ENCODE data around the gene PLA2G12A.

PLA2G12A gene

DNA sequence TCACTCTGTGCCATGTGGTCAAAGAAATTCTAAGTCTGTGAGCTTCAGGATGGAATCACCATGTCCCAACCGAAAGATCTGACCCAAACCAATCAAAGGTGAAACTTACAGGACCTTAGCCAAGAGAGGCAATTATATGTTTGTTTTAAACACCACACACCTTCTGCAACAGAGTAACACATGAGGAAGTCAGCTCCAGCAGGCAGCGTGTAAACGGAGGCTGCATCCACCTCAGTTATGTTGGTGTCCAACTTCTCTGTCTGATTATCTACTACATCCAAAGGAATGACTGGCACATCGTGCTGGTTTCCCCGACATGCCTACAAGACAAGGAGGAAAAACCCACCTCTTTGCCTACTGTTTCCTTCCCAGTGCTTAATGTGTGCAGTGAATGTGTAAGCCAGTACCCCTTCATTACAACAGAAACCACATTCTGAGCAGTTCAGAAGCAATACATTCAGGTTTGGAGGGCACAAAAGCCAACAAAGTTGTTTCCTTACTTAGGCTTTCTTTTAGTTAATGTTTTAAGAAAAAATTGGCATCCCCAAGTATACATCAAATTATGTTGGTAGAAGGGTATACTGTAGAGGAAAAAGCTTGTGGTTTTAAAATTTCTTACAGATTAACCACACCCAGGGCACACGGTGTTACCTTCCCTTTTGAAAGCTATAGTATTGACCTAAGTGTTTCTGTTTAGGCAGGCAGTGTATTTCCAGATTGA, 39.0 kb downstream of the PLA2G12A start:
- TF ChIP-seq RAD21 (IDR thresholded peaks at IDR 0.05; ENCODE audit: low read depth) = no peak
- no peak for TF ChIP-seq TAF1 (IDR thresholded peaks at IDR 0.05; ENCODE audit: low read depth)
- TF ChIP-seq CEBPB (IDR thresholded peaks at IDR 0.05) = no peak
- no peak for TF ChIP-seq NFIC (IDR thresholded peaks at IDR 0.05)
- no peak for TF ChIP-seq TCF12 (IDR thresholded peaks at IDR 0.05; ENCODE audit: low read depth)
- TF ChIP-seq, protein P1, sequence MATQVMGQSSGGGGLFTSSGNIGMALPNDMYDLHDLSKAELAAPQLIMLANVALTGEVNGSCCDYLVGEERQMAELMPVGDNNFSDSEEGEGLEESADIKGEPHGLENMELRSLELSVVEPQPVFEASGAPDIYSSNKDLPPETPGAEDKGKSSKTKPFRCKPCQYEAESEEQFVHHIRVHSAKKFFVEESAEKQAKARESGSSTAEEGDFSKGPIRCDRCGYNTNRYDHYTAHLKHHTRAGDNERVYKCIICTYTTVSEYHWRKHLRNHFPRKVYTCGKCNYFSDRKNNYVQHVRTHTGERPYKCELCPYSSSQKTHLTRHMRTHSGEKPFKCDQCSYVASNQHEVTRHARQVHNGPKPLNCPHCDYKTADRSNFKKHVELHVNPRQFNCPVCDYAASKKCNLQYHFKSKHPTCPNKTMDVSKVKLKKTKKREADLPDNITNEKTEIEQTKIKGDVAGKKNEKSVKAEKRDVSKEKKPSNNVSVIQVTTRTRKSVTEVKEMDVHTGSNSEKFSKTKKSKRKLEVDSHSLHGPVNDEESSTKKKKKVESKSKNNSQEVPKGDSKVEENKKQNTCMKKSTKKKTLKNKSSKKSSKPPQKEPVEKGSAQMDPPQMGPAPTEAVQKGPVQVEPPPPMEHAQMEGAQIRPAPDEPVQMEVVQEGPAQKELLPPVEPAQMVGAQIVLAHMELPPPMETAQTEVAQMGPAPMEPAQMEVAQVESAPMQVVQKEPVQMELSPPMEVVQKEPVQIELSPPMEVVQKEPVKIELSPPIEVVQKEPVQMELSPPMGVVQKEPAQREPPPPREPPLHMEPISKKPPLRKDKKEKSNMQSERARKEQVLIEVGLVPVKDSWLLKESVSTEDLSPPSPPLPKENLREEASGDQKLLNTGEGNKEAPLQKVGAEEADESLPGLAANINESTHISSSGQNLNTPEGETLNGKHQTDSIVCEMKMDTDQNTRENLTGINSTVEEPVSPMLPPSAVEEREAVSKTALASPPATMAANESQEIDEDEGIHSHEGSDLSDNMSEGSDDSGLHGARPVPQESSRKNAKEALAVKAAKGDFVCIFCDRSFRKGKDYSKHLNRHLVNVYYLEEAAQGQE (IDR thresholded peaks at IDR 0.05; ENCODE audit: low read depth) = no peak
- no peak for TF ChIP-seq MAX (IDR thresholded peaks at IDR 0.05)
- no peak for TF ChIP-seq EP300 (IDR thresholded peaks at IDR 0.05; ENCODE audit: borderline replicate concordance)
- TF ChIP-seq TEAD4 (IDR thresholded peaks at IDR 0.05) = no peak

DNA sequence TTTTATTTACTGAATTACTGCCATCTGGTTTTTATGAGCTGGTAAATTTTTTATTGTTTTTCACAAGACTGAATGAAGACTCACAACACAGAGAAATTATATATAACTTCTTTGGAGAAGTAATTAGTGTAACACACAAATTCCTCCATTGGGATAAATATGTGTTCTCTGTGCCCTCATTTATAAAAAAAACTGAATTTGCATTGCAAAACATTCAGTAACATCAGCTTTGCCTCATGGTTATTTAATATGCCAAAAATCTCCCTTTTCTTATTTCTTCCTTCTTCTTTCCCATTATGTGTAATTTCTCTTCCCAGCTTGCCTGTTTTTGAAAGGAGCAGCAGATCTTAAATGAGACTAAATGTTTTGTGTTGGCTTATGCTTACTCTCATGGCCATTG, 45.1 kb downstream of the PLA2G12A start:
- no peak for TF ChIP-seq EGR1 (IDR thresholded peaks at IDR 0.05)

DNA sequence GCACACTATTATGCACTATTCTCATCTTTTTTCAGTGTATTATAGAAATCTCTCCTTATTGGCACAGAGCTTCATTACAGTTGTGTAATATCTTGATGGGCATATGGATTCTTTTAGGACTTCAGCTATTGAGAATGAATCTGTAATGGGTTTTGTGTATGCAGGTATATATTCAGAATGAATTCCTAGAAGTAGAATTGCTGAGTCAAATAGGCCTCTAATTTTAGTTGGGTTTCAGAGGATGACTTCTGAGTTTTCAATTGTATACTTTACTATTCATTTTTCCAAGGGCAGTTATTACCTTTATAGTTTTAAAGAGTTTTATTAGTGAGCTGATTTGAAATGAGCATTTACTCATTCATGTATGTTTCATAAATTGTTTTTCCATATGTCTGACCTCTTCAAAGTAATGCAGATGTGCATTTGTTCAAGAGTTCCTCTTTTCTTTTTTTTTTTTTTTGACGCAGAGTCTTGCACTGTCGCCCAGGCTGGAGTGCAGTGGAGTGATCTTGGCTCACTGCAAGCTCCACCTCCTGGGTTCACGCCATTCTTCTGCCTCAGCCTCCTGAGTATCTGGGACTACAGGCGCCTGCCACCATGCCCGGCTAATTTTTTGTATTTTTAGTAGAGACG, 46.1 kb downstream of the PLA2G12A start:
- TF ChIP-seq NFIC (IDR thresholded peaks at IDR 0.05) (no peak), MAX (IDR thresholded peaks at IDR 0.05) (no peak), TEAD4 (IDR thresholded peaks at IDR 0.05) (no peak), EGR1 (IDR thresholded peaks at IDR 0.05) (no peak), ZBTB7A (IDR thresholded peaks at IDR 0.05; ENCODE audit: low read depth) (no peak), TAF1 (IDR thresholded peaks at IDR 0.05; ENCODE audit: low read depth) (no peak), RAD21 (IDR thresholded peaks at IDR 0.05; ENCODE audit: low read depth) (no peak), CREB1 (IDR thresholded peaks at IDR 0.05; ENCODE audit: low read depth) (no peak), CEBPB (IDR thresholded peaks at IDR 0.05) (no peak), FOXM1 (IDR thresholded peaks at IDR 0.05; ENCODE audit: borderline replicate concordance, low read depth) (no peak), YY1 (IDR thresholded peaks at IDR 0.05; ENCODE audit: low read depth) (no peak)
- TF ChIP-seq, protein P1 (IDR thresholded peaks at IDR 0.05; ENCODE audit: low read depth) = no peak

DNA sequence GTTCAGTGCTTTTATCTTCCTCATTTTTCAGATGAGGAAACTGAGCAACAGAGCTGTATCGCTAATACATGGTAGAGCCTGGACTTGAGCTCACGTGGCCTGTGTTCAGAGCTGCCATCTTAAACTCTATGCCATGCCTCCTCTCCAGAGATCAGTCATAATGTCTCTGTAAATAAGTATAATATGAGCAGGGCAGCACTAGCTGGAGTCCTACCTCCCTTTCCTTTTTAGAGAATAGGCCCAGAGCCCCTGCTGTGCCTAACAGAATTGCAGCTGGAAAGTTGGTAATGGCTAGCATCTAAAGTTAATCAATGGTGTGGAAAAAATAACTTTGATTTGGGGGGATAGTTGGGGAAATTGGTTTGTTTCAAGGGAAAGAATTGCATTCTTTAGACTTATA, 47.0 kb downstream of the PLA2G12A start:
- TF ChIP-seq CREB1 (IDR thresholded peaks at IDR 0.05; ENCODE audit: low read depth) = no peak
- TF ChIP-seq MAX (IDR thresholded peaks at IDR 0.05) = no peak
- TF ChIP-seq YY1 (IDR thresholded peaks at IDR 0.05; ENCODE audit: low read depth) = no peak
- no peak for TF ChIP-seq FOXM1 (IDR thresholded peaks at IDR 0.05; ENCODE audit: borderline replicate concordance, low read depth)
- no peak for TF ChIP-seq TEAD4 (IDR thresholded peaks at IDR 0.05)
- no peak for TF ChIP-seq CEBPB (IDR thresholded peaks at IDR 0.05)
- TF ChIP-seq NFIC (IDR thresholded peaks at IDR 0.05) = no peak
- no peak for TF ChIP-seq USF1 (IDR thresholded peaks at IDR 0.05)
- no peak for TF ChIP-seq RAD21 (IDR thresholded peaks at IDR 0.05; ENCODE audit: low read depth)

GRCh38 chr4:109676886-109677285, 53.0 kb downstream of the PLA2G12A start:
- no peak for TF ChIP-seq CREB1 (IDR thresholded peaks at IDR 0.05; ENCODE audit: low read depth)

- TF ChIP-seq FOXM1 (IDR thresholded peaks at IDR 0.05; ENCODE audit: borderline replicate concordance, low read depth) (no peak), RAD21 (IDR thresholded peaks at IDR 0.05; ENCODE audit: low read depth) (no peak), CEBPB (IDR thresholded peaks at IDR 0.05) (no peak)
Observed at GRCh38 chr4:109675843-109676242, 54.0 kb downstream of the PLA2G12A start.

- TF ChIP-seq TEAD4 (IDR thresholded peaks at IDR 0.05) (no peak), TCF12 (IDR thresholded peaks at IDR 0.05; ENCODE audit: low read depth) (no peak), EGR1 (IDR thresholded peaks at IDR 0.05) (no peak), ZBTB7A (IDR thresholded peaks at IDR 0.05; ENCODE audit: low read depth) (no peak), USF1 (IDR thresholded peaks at IDR 0.05) (no peak), CEBPB (IDR thresholded peaks at IDR 0.05) (no peak), FOXM1 (IDR thresholded peaks at IDR 0.05; ENCODE audit: borderline replicate concordance, low read depth) (no peak), CREB1 (IDR thresholded peaks at IDR 0.05; ENCODE audit: low read depth) (no peak), MAX (IDR thresholded peaks at IDR 0.05) (no peak), RAD21 (IDR thresholded peaks at IDR 0.05; ENCODE audit: low read depth) (no peak), YY1 (IDR thresholded peaks at IDR 0.05; ENCODE audit: low read depth) (no peak), EP300 (IDR thresholded peaks at IDR 0.05; ENCODE audit: borderline replicate concordance) (no peak), NFIC (IDR thresholded peaks at IDR 0.05) (no peak), TAF1 (IDR thresholded peaks at IDR 0.05; ENCODE audit: low read depth) (no peak)
- TF ChIP-seq, protein P1 (IDR thresholded peaks at IDR 0.05; ENCODE audit: low read depth) = no peak
Observed at GRCh38 chr4:109675181-109675580, 54.7 kb downstream of the PLA2G12A start.

All from Ishikawa (cell line).